Thyroid gland (tissue), 4 donors: ENCODE results near the gene ACBD4. TPM values are rescaled to one million over a fixed set of nuclear protein-coding genes. Genes with fewer than 3 reads are reported as not detected.

Experiments used
- DNase-seq, 2 donors: peaks; one replicate each; pipeline ENCODE4 v3.0.0-alpha.2; 2019
- H3K27ac ChIP-seq, 3 donors: fragments of 200-600 bp; sonication (generic); 1 replicate in 2 of 3; 2 replicates in 1 of 3; pipeline ENCODE4 v1.5.1; 2016 to 2019; ENCODE audit warnings: mild to moderate bottlenecking in 1 of 3, moderate library complexity in 1 of 3
- H3K27me3 ChIP-seq: fragments of 200-600 bp; sonication (generic); one replicate; pipeline ENCODE4 v1.5.1; 2019
- H3K36me3 ChIP-seq, 2 donors: fragments of 200-600 bp; sonication (generic); one replicate each; pipeline ENCODE4 v1.5.1; 2016 to 2019
- H3K4me1 ChIP-seq, 2 donors: fragments of 200-600 bp; sonication (generic); one replicate each; pipeline ENCODE4 v1.5.1; 2017 to 2019
- H3K4me3 ChIP-seq, 3 donors: fragments of 200-600 bp; sonication (generic); replicated peaks in 1 of 3; 1 replicate in 2 of 3; 2 replicates in 1 of 3; pipeline ENCODE4 v1.5.1; 2016; ENCODE audit warnings: mild to moderate bottlenecking in 1 of 3
- H3K9me3 ChIP-seq: fragments of 200-600 bp; sonication (generic); one replicate; pipeline ENCODE4 v1.5.1; 2017
- CTCF ChIP-seq, 6 experiments: fragments of 200-600 bp in 3 of 6; fragments of 450-650 bp in 3 of 6; sonication (generic) in 3 of 6; IDR thresholded peaks; one replicate each; pipeline ENCODE4 v1.5.1; 2016 to 2019; ENCODE audit warnings: antibody characterized with exemption in 6 of 6, mild to moderate bottlenecking in 2 of 6, inconsistent platforms in 1 of 6, moderate library complexity in 1 of 6
- POLR2A ChIP-seq, 2 donors: fragments of 450-650 bp; IDR thresholded peaks; one replicate each; pipeline ENCODE4 v1.6.1; 2017; ENCODE audit warnings: antibody characterized with exemption in 2 of 2, mild to moderate bottlenecking in 2 of 2, moderate library complexity in 1 of 2
- WGBS, 2 donors: methylation state at CpG; one replicate each; pipeline ENCODE4 v1.1.5; 2017; 5-methylcytosine and 5-hydroxymethylcytosine counted together
- intact Hi-C: fragments of 100-400 bp; cut with DNase I; formaldehyde crosslinking; loops from one replicate; pipeline ENCODE4 v1.15.1; 2023
- total RNA-seq, 4 donors: library from RNA; depleted of rRNA; stranded (reverse); fragments of >200 nt; gene quantifications; one replicate each; pipeline ENCODE4 v1.2.3, GENCODE V29; 2016

ACBD4 gene
- total RNA-seq, 4 donors from 2014 or later: 16.7 to 20.4 (median 17.7) TPM

- no peak overlapping the region for H3K4me3 ChIP-seq
- H3K4me1 ChIP-seq: peaks cover 19 to 32% of the 10 kb centered on the region in 2 donors
Observed at GRCh38 chr17:45129940-45130680, 5.4 kb upstream of the ACBD4 start.

GRCh38 chr17:45130681-45131615 is 4.5 kb upstream of the ACBD4 start:
- TF ChIP-seq CTCF (IDR thresholded peaks at IDR 0.05): no peak
- TF ChIP-seq POLR2A (IDR thresholded peaks at IDR 0.05): no peak
- Histone ChIP-seq H3K4me3 (peak overlapping the region in 1 of 3 donors; percentile 90), H3K36me3 (no peaks in the 10 kb centered on the region), H3K27ac (no peak overlapping the region), H3K4me1 (peaks cover 21 to 35% of the 10 kb centered on the region in 2 donors), H3K27me3 (no peaks in the 10 kb centered on the region), H3K9me3 (no peaks in the 10 kb centered on the region)
- DNase-seq: no peak
- WGBS, 2 donors: 86 to 89% methylated on average over 17 of the region's 17 CpGs
- intact Hi-C loops: loop anchor here (5.0 kb wide), 1 partner anchor 354 kb away; no protein-coding TSS in a partner anchor

More at GRCh38 chr17:45129940-45130680, 5.4 kb upstream of the ACBD4 start:
- no peak for DNase-seq
- intact Hi-C loops: loop anchor here (5.0 kb wide), 1 partner anchor 353 kb away; no protein-coding TSS in a partner anchor
- 89 to 90% methylated on average over 8 to 11 of the region's 13 CpGs for WGBS, 2 donors
- Histone ChIP-seq H3K27me3 (no peaks in the 10 kb centered on the region), H3K36me3 (no peaks in the 10 kb centered on the region), H3K27ac (no peak overlapping the region), H3K9me3 (no peaks in the 10 kb centered on the region)
- TF ChIP-seq POLR2A (IDR thresholded peaks at IDR 0.05) (no peak), CTCF (IDR thresholded peaks at IDR 0.05) (no peak)

- intact Hi-C loops: loop anchor here (5.0 kb wide), 1 partner anchor 354 kb away; no protein-coding TSS in a partner anchor
- peak overlapping the region; percentile 30 to 90 (median 55) for H3K4me3 ChIP-seq
- peak in 1 of 2 donors; percentile 41 for DNase-seq
Observed at GRCh38 chr17:45131616-45132319, 3.7 kb upstream of the ACBD4 start.

GRCh38 chr17:45132320-45132571 is 3.2 kb upstream of the ACBD4 start, which contains the start of gene PLCD3:
Gene PLCD3 (minus strand): TSS chr17:45132515. CDS start chr17:45132410, 105 bp downstream.
- no peaks in the 10 kb centered on the region for H3K27me3 ChIP-seq
- WGBS, 2 donors: no CpG with 5 or more reads among the region's 36 CpGs
- intact Hi-C loops: loop anchor here (5.0 kb wide), 1 partner anchor 355 kb away; no protein-coding TSS in a partner anchor
- peak within 1 kb of the TSS; percentile 30 to 90 (median 72) for H3K4me3 ChIP-seq
- no peak for TF ChIP-seq POLR2A (IDR thresholded peaks at IDR 0.05)
- TF ChIP-seq CTCF (IDR thresholded peaks at IDR 0.05): no peak
- H3K9me3 ChIP-seq: no peaks in the 10 kb centered on the region
- peak within 1 kb of the TSS; percentile 93 to 99 (median 97) for H3K27ac ChIP-seq
- H3K36me3 ChIP-seq: no peaks in the 10 kb centered on the region
- DNase-seq: no peak
- peaks cover 30 to 48% of the 10 kb centered on the region in 2 donors for H3K4me1 ChIP-seq

More at GRCh38 chr17:45131616-45132319, 3.7 kb upstream of the ACBD4 start:
- Histone ChIP-seq H3K27me3 (no peaks in the 10 kb centered on the region), H3K4me1 (peaks cover 29 to 43% of the 10 kb centered on the region in 2 donors), H3K36me3 (no peaks in the 10 kb centered on the region), H3K9me3 (no peaks in the 10 kb centered on the region), H3K27ac (peak overlapping the region; percentile 38 to 99 (median 93))
- 18 to 31% methylated on average over 7 to 27 of the region's 46 CpGs for WGBS, 2 donors
- TF ChIP-seq CTCF (IDR thresholded peaks at IDR 0.05): peak; percentile 56 to 93 (median 68)
- TF ChIP-seq POLR2A (IDR thresholded peaks at IDR 0.05): no peak
